ENCODE data around the gene ZNF2.

Gene ZNF2

GRCh38 chr2:95232232-95232631 lies 66.6 kb downstream of the ZNF2 start:
- TF ChIP-seq EZH2phosphoT487 (IDR thresholded peaks at IDR 0.05; ENCODE audit: low read depth) (no peak), CTCF (IDR thresholded peaks at IDR 0.05; ENCODE audit: low read depth, low read length) (no peak)
- Histone ChIP-seq H3K4me2 (ENCODE audit: low read length) (no peak overlapping the region), H4K20me1 (ENCODE audit: insufficient read depth, low read length) (no peaks in the 10 kb centered on the region), H2AFZ (ENCODE audit: low read depth, low read length) (no peak overlapping the region), H3K27me3 (ENCODE audit: low read depth, low read length) (no peaks in the 10 kb centered on the region; the same call in 1 of the 2 replicates), H3K4me1 (ENCODE audit: low read length) (no peaks in the 10 kb centered on the region), H3K79me2 (ENCODE audit: low read length) (no peaks in the 10 kb centered on the region), H3K4me3 (ENCODE audit: low read length) (no peak overlapping the region), H3K27ac (ENCODE audit: low read length) (no peak overlapping the region), H3K9me3 (ENCODE audit: insufficient read depth, low read length) (no peaks in the 10 kb centered on the region), H3K9ac (ENCODE audit: low read length) (no peak overlapping the region), H3K36me3 (replicated peaks; ENCODE audit: low read depth, low read length) (no peaks in the 10 kb centered on the region)

Measured in OCI-LY3 (cell line).